ENCODE results near the gene TRAF3IP3.

TRAF3IP3 gene

GRCh38 chr1:209755926-209756614 is at the start of gene TRAF3IP3:
Gene TRAF3IP3 (plus strand): TSS chr1:209756053. CDS start chr1:209760040, 3,987 bp downstream.
- H3K4me3 ChIP-seq (ENCODE audit: low read depth, low read length), result peak within 1 kb of the TSS; percentile 73
- TF ChIP-seq CTCF (IDR thresholded peaks at IDR 0.05; ENCODE audit: borderline replicate concordance, insufficient read depth, low read depth, low read length), result no peak

DNA sequence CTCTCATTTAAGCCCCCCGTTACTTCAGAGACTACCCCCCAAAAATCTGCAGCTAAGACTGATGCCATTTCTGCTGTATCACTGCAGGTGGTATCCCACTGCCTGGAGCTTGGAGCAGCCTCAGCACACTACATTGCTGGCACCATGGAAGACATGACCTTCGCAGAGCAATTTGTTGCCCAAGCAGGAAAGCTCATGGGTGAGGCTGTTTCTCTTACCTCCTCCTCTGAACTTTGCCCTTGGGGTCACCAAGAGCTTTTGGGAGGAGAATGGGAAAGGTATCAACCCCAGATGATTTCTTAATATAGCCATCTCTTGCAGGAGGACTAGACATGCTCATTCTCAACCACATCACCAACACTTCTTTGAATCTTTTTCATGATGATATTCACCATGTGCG is 49.2 kb upstream of the TRAF3IP3 start:
- H3K4me3 ChIP-seq (ENCODE audit: low read depth, low read length), result no peak overlapping the region
- TF ChIP-seq CTCF (IDR thresholded peaks at IDR 0.05; ENCODE audit: borderline replicate concordance, insufficient read depth, low read depth, low read length), result no peak

DNA sequence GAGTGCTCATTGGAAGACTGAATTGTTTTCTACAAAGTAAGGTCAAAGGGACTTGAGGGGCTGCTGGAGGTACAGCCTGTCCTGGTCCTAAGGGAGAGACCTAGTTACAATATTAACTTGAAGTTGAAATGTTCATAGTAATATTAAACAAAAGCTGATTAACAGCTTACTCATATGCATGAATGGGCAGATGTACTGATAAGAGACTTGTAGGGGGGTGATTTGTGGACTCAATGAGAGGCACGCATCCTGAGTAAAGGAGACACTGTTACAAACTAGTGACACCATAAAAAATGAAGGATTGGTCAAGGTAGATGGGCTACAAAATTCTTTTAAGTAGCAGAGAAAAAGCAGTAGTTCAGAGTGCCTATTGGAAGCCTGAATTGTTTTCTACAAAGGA is 48.5 kb upstream of the TRAF3IP3 start:
- H3K4me3 ChIP-seq (ENCODE audit: low read depth, low read length), result no peak overlapping the region
- no peak for TF ChIP-seq CTCF (IDR thresholded peaks at IDR 0.05; ENCODE audit: borderline replicate concordance, insufficient read depth, low read depth, low read length)

- no peak for TF ChIP-seq CTCF (IDR thresholded peaks at IDR 0.05; ENCODE audit: borderline replicate concordance, insufficient read depth, low read depth, low read length)
- H3K4me3 ChIP-seq (ENCODE audit: low read depth, low read length), result no peak overlapping the region
These were observed 47.6 kb upstream of the TRAF3IP3 start for GRCh38 chr1:209708297-209708696.

DNA sequence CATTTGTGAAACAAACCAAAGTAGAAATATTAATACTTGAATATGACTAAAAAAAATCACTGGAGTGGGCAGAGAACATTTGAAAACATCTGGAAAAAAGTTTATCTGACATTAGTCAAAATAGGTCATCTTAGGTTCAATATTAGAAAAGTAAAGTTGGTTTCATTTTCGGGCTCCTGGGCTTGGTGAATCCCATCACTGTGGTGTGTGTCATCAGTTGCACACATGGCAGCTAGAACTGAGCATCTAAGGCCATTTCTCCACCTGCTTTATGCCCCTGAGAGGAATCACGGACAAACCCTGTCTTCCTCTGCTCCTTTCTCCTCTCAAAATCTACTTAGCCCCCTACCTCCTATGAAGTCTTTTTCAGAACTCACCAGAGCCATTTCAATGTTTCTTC is 45.8 kb upstream of the TRAF3IP3 start:
- no peak for TF ChIP-seq CTCF (IDR thresholded peaks at IDR 0.05; ENCODE audit: borderline replicate concordance, insufficient read depth, low read depth, low read length)
- no peak overlapping the region for H3K4me3 ChIP-seq (ENCODE audit: low read depth, low read length)

GRCh38 chr1:209710847-209711246 is 45.0 kb upstream of the TRAF3IP3 start:
- no peak for TF ChIP-seq CTCF (IDR thresholded peaks at IDR 0.05; ENCODE audit: borderline replicate concordance, insufficient read depth, low read depth, low read length)
- no peak overlapping the region for H3K4me3 ChIP-seq (ENCODE audit: low read depth, low read length)

- TF ChIP-seq CTCF (IDR thresholded peaks at IDR 0.05; ENCODE audit: borderline replicate concordance, insufficient read depth, low read depth, low read length), result no peak
- no peak overlapping the region for H3K4me3 ChIP-seq (ENCODE audit: low read depth, low read length)
These were observed 41.5 kb upstream of the TRAF3IP3 start for GRCh38 chr1:209714338-209714737.
